T-cell (primary cell): ENCODE results near the gene PTPRT. TPM values are rescaled to one million over a fixed set of nuclear protein-coding genes. Genes with fewer than 3 reads are reported as not detected.

ENCODE experiments used
- ATAC-seq, 4 experiments: fragments of 200-7000 bp in 3 of 4; fragments of 150-1000 bp in 1 of 4; cut with Tn5 transposase; replicated peaks in 1 of 4; 1 replicate in 3 of 4; 2 replicates in 1 of 4; pipeline ENCODE4 v1.10.0; 2021; ENCODE audit warnings: moderate library complexity in 3 of 4, mild to moderate bottlenecking in 2 of 4, moderate number of reproducible peaks in 1 of 4
- CTCF ChIA-PET, 2 donors: fragments of 300-600 bp; sonication (Branson Sonifier 250); formaldehyde crosslinking; loops; one replicate each; lab custom pipeline; 2022; ENCODE audit warnings: antibody characterized with exemption in 2 of 2; lab: Charles Lee
- POLR2A ChIA-PET, 2 donors: fragments of 300-600 bp; sonication (Branson Sonifier 250); formaldehyde crosslinking; loops; one replicate each; lab custom pipeline; 2022; ENCODE audit warnings: antibody characterized with exemption in 2 of 2; lab: Charles Lee
- DNase-seq, 35 experiments: peaks; one replicate each; pipeline versions ENCODE4 v3.0.0 to v3.0.0-alpha.2; 2013 to 2023
- H3K27ac ChIP-seq: one replicate; pipeline ENCODE4 v1.5.1; 2013; ENCODE audit warnings: low read length
- H3K27me3 ChIP-seq, 2 experiments: replicated peaks in 1 of 2; 1 replicate in 1 of 2; 2 replicates in 1 of 2; pipeline versions ENCODE4 v1.6.1 to v1.7.0; 2013; ENCODE audit warnings: low read length in 1 of 2, mixed read lengths in 1 of 2; ENCODE audit not compliant: control insufficient read depth in 2 of 2, insufficient read depth in 2 of 2; ENCODE audit errors: extremely low read depth in 1 of 2
- H3K36me3 ChIP-seq, 2 donors: 1 replicate in 1 of 2; 2 replicates in 1 of 2; pipeline versions ENCODE4 v1.6.1 to v1.7.0; 2013; ENCODE audit warnings: low read length in 1 of 2; ENCODE audit not compliant: control insufficient read depth in 2 of 2, insufficient read depth in 1 of 2; ENCODE audit errors: extremely low read depth in 1 of 2
- H3K4me1 ChIP-seq, 2 experiments: 1 replicate in 1 of 2; 2 replicates in 1 of 2; pipeline versions ENCODE4 v1.6.1 to v1.7.0; 2013; ENCODE audit warnings: low read length in 2 of 2, mixed read lengths in 1 of 2; ENCODE audit not compliant: insufficient read depth in 2 of 2, control insufficient read depth in 1 of 2; ENCODE audit errors: extremely low read depth in 1 of 2
- H3K4me3 ChIP-seq, 2 donors: 1 replicate in 1 of 2; 2 replicates in 1 of 2; pipeline versions ENCODE4 v1.5.1 to v1.7.0; 2013; ENCODE audit warnings: mild to moderate bottlenecking in 2 of 2, low read length in 1 of 2, moderate library complexity in 1 of 2; ENCODE audit not compliant: control insufficient read depth in 1 of 2; ENCODE audit errors: extremely low read depth in 1 of 2
- H3K9me3 ChIP-seq: 2 replicates; pipeline ENCODE4 v1.7.0; 2013
- H3K27ac Mint-ChIP-seq, 2 donors: one replicate each; pipeline ENCODE4 v1.8.0; 2020 to 2021; ENCODE audit warnings: mild to moderate bottlenecking in 2 of 2, mixed read lengths in 2 of 2
- H3K27me3 Mint-ChIP-seq, 2 donors: one replicate each; pipeline ENCODE4 v1.8.0; 2021 to 2022; ENCODE audit warnings: mixed read lengths in 2 of 2
- H3K36me3 Mint-ChIP-seq: one replicate; pipeline ENCODE4 v1.8.0; 2021; ENCODE audit warnings: mixed read lengths
- H3K4me1 Mint-ChIP-seq, 3 donors: one replicate each; pipeline ENCODE4 v1.8.0; 2020 to 2022; ENCODE audit warnings: mixed read lengths in 3 of 3, mild to moderate bottlenecking in 1 of 3
- H3K4me3 Mint-ChIP-seq, 3 donors: one replicate each; pipeline ENCODE4 v1.8.0; 2020 to 2022; ENCODE audit warnings: mild to moderate bottlenecking in 3 of 3, mixed read lengths in 3 of 3, moderate library complexity in 3 of 3
- H3K9me3 Mint-ChIP-seq, 3 donors: one replicate each; pipeline ENCODE4 v1.8.0; 2020 to 2022; ENCODE audit warnings: mixed read lengths in 3 of 3
- WGBS: methylation state at CpG from one replicate; pipeline ENCODE4 v1.1.5; 2013; ENCODE audit warnings: missing lambda C conversion rate; ENCODE audit not compliant: insufficient coverage; 5-methylcytosine and 5-hydroxymethylcytosine counted together
- total RNA-seq, 35 experiments: library from RNA in 6 of 35; stranded (reverse) in 6 of 35; fragments of 120-200 nt in 1 of 35; gene quantifications; one replicate each; pipeline versions ENCODE4 v1.2.1 to v1.2.4 and lab custom pipeline; 2013 to 2026

PTPRT gene
- total RNA-seq, 5 donors from 2014 or later (not counting 1 experiment from before 2014, with no cell fraction given): not detected

DNA sequence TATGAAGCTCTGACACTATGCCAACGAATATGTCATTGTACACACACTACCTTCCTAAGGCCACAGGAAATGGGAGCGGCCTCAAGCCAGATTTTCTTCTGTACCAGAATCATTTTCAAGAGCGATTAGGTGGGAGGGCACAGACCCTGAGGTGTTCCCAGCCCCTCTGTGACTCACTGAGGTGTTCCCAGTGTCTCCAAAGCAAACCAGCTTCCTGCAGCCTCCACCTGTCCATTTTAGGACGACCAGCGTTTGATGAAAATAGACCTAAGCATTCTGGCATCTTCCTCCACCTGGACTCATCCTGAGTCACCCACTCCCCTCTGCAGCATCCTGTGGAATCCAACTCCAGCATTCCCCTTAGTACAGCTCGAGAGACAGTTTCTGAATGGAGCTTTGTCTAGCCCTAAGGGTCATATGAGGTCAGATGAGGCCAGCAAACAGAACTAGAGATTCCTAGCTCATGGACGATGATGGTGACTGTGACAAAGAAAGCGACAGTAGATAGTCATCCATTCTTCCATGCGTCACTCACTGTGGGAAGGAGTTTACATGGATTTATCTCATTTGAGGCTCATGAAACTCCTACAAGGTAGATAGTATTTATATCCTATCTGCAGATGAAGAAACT lies 203.4 kb downstream of the PTPRT start:
- Mint-ChIP-seq H3K27me3 (peaks cover 2 to 3% of the 10 kb centered on the region in 2 donors), H3K36me3 (no peaks in the 10 kb centered on the region), H3K9me3 (peaks cover 0 to 11% (median 0%) of the 10 kb centered on the region in 3 donors), H3K4me3 (no peak overlapping the region), H3K27ac (no peak overlapping the region), H3K4me1 (no peaks in the 10 kb centered on the region)
- Histone ChIP-seq H3K4me1 (no peaks in the 10 kb centered on the region), H3K9me3 (no peaks in the 10 kb centered on the region), H3K36me3 (no peaks in the 10 kb centered on the region), H3K27me3 (no peaks in the 10 kb centered on the region), H3K27ac (no peak overlapping the region), H3K4me3 (no peak overlapping the region)
- ChIA-PET POLR2A (no interaction called here), CTCF (no interaction called here)
- no peak for DNase-seq
- 57% methylated on average over 5 of the region's 9 CpGs for WGBS
- ATAC-seq: no peak

DNA sequence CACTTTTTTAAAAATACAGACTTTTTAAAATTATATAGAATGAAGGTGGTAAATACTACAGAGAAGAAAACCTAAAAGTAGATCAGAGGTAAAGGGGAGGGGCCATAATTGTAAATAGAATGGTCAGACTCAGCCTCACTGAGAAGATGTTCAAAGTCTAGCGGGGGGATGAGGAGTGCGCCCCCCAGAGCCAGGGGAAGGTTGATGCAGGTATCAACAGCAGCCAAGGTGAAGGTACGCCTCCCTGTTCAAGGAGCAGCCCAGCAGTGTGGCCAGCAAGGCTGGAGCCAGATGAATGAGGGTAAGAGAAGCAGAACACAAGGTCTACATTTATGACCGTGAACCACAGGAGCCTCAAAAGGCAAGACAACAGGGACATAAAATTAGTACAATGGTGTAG lies 204.1 kb downstream of the PTPRT start:
- no peak for ATAC-seq
- no peaks in the 10 kb centered on the region for H3K36me3 ChIP-seq
- H3K27me3 ChIP-seq: no peaks in the 10 kb centered on the region
- Mint-ChIP-seq H3K9me3 (peaks cover 0 to 11% (median 0%) of the 10 kb centered on the region in 3 donors), H3K36me3 (no peaks in the 10 kb centered on the region), H3K4me3 (no peak overlapping the region), H3K27me3 (peaks cover 2 to 3% of the 10 kb centered on the region in 2 donors), H3K27ac (no peak overlapping the region), H3K4me1 (no peaks in the 10 kb centered on the region)
- no peaks in the 10 kb centered on the region for H3K9me3 ChIP-seq
- ChIA-PET POLR2A (no interaction called here), CTCF (no interaction called here)
- 84% methylated on average over 3 of the region's 4 CpGs for WGBS
- no peak overlapping the region for H3K27ac ChIP-seq
- DNase-seq: no peak
- no peaks in the 10 kb centered on the region for H3K4me1 ChIP-seq
- H3K4me3 ChIP-seq: no peak overlapping the region

DNA sequence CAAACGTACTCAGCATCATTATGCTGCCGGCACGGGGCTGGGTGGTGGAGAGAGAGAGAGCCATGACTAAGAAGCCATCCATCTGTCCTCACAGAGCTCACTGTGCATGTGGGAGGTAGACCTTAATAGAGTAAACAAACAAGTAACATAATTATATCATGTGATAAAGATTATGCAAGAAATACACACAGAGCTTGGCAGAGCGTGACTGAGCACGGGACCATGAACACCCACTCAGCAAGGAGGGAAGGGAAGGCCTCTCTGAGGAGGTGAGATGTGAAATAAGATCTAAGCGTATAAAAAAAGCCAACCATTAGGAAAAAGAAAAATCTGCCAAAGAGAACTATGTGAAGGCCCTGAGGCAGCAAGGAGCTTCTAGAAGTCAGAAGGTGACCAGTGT lies 207.5 kb downstream of the PTPRT start:
- no peak overlapping the region for H3K4me3 ChIP-seq
- CTCF ChIA-PET: no interaction called here
- Mint-ChIP-seq H3K27ac (no peak overlapping the region), H3K9me3 (peaks cover 0 to 11% (median 0%) of the 10 kb centered on the region in 3 donors), H3K27me3 (peaks cover 0 to 2% of the 10 kb centered on the region in 2 donors), H3K4me1 (no peaks in the 10 kb centered on the region), H3K4me3 (no peak overlapping the region), H3K36me3 (no peaks in the 10 kb centered on the region)
- no peaks in the 10 kb centered on the region for H3K9me3 ChIP-seq
- DNase-seq (no peak), ATAC-seq (no peak)
- WGBS: 63% methylated on average over 1 of the region's 6 CpGs
- H3K27me3 ChIP-seq: no peaks in the 10 kb centered on the region
- POLR2A ChIA-PET: no interaction called here
- H3K4me1 ChIP-seq: no peaks in the 10 kb centered on the region
- no peaks in the 10 kb centered on the region for H3K36me3 ChIP-seq
- no peak overlapping the region for H3K27ac ChIP-seq

DNA sequence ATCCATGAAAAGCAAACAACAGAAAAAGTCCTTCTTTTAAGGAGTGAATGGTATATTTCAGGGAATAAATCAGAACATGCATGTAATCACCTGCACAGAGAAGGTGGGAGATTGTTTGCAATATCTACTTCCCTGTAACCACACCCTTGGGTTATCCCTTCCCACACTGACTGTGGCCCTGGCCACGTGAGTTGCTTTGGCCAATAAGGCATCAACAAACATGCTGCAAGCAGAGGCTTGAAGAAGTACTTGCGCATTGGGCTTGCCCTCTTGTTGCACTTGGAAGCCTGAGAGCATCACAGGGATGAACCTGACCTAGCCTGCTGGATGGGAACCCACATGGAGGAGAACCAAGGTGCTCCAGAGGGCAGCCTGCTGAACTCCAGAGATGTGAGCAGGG lies 208.5 kb downstream of the PTPRT start:
- H3K27ac Mint-ChIP-seq: no peak overlapping the region
- CTCF ChIA-PET: no interaction called here
- no peaks in the 10 kb centered on the region for H3K36me3 ChIP-seq
- peaks cover 0 to 11% (median 0%) of the 10 kb centered on the region in 3 donors for H3K9me3 Mint-ChIP-seq
- ATAC-seq: no peak
- no peak overlapping the region for H3K4me3 ChIP-seq
- H3K36me3 Mint-ChIP-seq: no peaks in the 10 kb centered on the region
- no peaks in the 10 kb centered on the region for H3K4me1 Mint-ChIP-seq
- 78% methylated on average over 2 of the region's 2 CpGs for WGBS
- peaks cover 0 to 2% of the 10 kb centered on the region in 2 donors for H3K27me3 Mint-ChIP-seq
- no peaks in the 10 kb centered on the region for H3K9me3 ChIP-seq
- no peak overlapping the region for H3K4me3 Mint-ChIP-seq
- H3K27me3 ChIP-seq: no peaks in the 10 kb centered on the region
- H3K4me1 ChIP-seq: no peaks in the 10 kb centered on the region
- no peak for DNase-seq
- POLR2A ChIA-PET: no interaction called here
- H3K27ac ChIP-seq: no peak overlapping the region

DNA sequence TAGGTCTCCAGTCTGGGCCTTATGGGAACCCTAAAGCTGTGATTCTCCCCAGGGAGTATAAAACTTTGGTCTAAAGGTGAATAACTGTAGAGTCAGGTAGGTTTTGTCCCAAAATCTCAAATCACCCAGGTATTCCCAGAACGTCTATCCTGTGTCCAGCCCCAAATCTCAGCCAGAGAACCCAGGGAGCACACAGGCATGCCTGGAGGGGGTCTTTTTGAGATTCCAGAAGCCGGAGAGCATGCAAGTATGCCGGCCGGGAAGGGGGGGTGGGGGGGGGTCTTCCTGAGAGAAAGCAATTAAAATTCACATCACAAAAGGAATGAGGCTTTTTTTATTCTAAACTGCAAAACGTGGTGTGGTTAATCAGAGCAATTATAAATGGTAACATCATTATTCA lies 210.0 kb downstream of the PTPRT start:
- peaks cover 0 to 10% (median 0%) of the 10 kb centered on the region in 3 donors for H3K9me3 Mint-ChIP-seq
- Histone ChIP-seq H3K27me3 (no peaks in the 10 kb centered on the region), H3K36me3 (no peaks in the 10 kb centered on the region), H3K4me3 (no peak overlapping the region), H3K4me1 (no peaks in the 10 kb centered on the region), H3K27ac (no peak overlapping the region), H3K9me3 (no peaks in the 10 kb centered on the region)
- WGBS: no CpG with 5 or more reads among the region's 5 CpGs
- ATAC-seq (no peak), DNase-seq (no peak)
- H3K27me3 Mint-ChIP-seq: peaks cover 0 to 2% of the 10 kb centered on the region in 2 donors
- no peaks in the 10 kb centered on the region for H3K4me1 Mint-ChIP-seq
- no peak overlapping the region for H3K4me3 Mint-ChIP-seq
- H3K36me3 Mint-ChIP-seq: no peaks in the 10 kb centered on the region
- H3K27ac Mint-ChIP-seq: no peak overlapping the region
- POLR2A ChIA-PET: no interaction called here
- CTCF ChIA-PET: no interaction called here

DNA sequence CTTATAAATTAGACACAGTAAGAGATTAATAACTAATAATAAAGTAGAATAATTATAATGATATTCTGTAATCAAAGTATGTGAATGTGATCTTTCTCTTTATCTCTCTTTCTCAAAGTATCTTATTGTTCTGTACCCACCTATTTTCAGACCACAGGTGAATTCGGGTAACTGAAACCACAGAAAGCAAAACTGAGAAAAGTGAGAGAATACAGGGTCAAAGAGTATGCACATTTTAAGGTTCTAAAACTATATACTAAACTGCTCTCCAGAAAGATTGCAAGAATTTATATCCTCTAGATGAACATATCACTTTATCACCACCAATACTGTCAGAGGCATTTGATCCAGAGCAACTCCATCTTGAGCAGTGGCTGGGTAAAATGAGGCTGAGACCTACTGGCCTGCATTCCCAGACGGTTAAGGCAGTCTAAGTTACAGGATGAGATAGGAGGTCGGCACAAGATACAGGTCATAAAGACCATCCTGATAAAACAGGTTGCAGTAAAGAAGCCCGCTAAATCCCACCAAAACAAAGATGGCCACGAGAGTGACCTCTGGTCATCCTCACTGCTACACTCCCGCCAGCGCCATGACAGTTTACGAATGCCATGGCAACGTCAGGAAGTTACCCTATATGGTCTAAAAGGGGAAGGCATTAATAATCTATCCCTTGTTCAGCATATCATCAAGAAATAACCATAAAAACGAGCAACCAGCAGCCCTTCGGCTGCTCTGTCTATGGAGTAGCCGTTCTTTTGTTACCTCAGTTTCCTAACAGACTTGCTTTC lies 211.3 kb downstream of the PTPRT start:
- CTCF ChIA-PET: no interaction called here
- Mint-ChIP-seq H3K4me1 (no peaks in the 10 kb centered on the region), H3K9me3 (peaks cover 0 to 13% (median 0%) of the 10 kb centered on the region in 3 donors), H3K27me3 (peaks cover 0 to 2% of the 10 kb centered on the region in 2 donors), H3K4me3 (no peak overlapping the region), H3K27ac (no peak overlapping the region), H3K36me3 (no peaks in the 10 kb centered on the region)
- 80% methylated on average over 3 of the region's 12 CpGs for WGBS
- no peak for DNase-seq
- POLR2A ChIA-PET: no interaction called here
- Histone ChIP-seq H3K4me1 (no peaks in the 10 kb centered on the region), H3K27ac (no peak overlapping the region), H3K27me3 (no peaks in the 10 kb centered on the region), H3K36me3 (no peaks in the 10 kb centered on the region), H3K4me3 (no peak overlapping the region), H3K9me3 (no peaks in the 10 kb centered on the region)
- ATAC-seq: no peak
